HG02981 (cell line): Measurements from ENCODE around the gene LRRC75B.
"Not testable (repeated sequence)": the region's sequence is repeated elsewhere in the genome, so short reads cannot be mapped to it uniquely, and the experiment has no call there.

ENCODE experiments used
- ATAC-seq: cut with Tn5 transposase; IDR thresholded peaks from one replicate; pipeline ENCODE4 v1.9.1; 2021; ENCODE audit warnings: mild to moderate bottlenecking, moderate library complexity; ENCODE audit not compliant: unreplicated experiment

LRRC75B gene, protein sequence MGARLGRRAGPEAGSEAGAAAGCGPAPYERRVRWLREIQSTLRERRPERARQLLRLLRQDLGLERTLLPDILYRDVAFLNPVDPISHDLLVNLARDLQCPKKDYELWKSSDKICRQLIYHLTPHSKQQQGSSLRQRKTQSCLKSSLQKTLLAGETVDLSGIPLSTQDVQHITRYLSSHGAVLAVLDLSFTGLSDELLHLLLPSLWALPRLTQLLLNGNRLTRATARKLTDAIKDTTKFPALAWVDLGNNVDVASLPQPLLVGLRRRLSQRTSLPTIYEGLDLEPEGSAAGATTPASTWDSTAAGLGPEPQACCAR

DNA sequence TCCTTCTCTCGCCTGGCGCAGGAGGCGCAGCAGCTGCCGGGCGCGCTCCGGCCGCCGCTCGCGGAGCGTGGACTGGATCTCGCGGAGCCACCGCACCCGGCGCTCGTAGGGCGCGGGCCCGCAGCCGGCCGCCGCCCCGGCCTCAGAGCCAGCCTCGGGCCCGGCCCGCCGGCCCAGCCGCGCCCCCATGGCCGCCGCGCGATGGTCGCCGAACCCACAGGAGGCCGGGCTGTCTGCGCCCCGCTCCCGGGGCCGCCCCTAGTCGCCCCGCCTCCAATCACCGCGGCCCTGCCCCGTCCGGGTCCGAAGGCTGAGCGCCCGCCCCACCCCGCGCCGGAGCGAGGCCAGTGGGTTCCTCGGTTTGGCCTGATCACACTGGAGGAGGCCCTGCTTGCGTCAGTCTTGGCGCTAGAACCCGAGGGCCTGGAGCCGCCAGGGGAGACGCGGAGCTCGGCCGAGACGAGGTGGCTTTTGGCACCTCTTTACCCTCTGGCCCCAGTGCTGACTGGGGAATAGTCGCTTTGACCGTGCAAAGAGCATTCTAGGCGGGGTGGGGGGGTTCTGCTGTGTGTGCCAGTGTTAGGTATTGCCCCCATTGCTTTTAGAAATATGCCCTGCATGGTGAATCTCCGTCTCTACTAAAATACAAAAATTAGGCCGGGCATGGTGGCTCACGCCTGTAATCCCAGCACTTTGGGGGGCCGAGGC, at the start of gene LRRC75B:
LRRC75B (minus strand) TSS at position 223 of the 708 bp plus-strand sequence; CDS start at position 189, 34 bp downstream.
- peak; percentile 65 for ATAC-seq

GRCh38 chr22:24642307-24642706, 49.4 kb upstream of the LRRC75B start:
- ATAC-seq = not testable (repeated sequence)

DNA sequence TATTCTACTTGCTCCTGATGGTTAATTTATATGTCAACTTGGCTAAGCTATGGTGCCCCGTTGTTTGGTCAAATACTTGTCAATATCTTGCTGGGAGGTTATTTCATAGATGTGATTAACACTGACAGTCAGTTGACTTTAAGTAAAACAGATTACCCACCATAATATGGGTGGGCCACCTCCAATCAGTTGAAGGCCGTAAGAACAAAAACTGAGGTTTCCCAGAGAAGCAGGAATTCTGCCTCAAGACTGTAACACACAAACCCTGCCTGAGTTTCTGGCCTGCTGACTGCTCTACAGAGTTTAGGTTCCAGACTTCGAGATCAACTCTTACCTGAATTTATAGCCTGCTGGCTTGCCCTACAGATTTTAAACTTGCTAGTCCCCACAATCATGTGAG, 43.6 kb upstream of the LRRC75B start:
- not testable (repeated sequence) for ATAC-seq

DNA sequence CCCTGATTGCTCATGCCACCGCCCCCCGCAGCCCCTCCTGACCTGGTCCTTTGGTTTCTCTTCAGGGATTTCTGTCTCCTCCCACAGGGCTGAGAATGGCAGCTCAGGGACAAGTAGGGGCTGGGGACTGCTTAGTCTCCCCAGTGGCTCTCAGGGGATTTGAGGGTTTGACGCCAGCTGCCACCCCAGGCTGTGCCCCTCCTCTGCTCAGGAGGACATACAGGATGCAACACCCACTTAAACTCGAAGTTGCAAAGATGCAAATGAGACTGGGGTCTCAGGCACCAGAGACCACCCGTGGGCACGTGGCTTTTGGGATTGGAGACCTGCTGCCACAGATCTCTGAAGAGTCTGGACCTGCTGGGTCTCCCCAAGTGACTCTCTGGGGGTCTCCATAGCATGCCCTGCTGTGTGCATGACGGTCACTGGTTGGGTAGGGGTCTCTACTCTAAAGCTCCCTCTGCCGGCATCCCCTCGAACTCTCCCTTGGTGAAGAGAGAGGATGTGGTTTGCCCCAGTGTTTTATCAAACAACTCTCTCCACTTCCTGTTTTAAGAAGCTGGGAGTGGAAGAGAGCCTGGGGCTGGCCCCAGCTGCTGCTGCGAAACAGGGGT, 42.0 kb upstream of the LRRC75B start:
- not testable (repeated sequence) for ATAC-seq

- ATAC-seq = not testable (repeated sequence)
Measured at GRCh38 chr22:24633231-24634023, 40.6 kb upstream of the LRRC75B start.

DNA sequence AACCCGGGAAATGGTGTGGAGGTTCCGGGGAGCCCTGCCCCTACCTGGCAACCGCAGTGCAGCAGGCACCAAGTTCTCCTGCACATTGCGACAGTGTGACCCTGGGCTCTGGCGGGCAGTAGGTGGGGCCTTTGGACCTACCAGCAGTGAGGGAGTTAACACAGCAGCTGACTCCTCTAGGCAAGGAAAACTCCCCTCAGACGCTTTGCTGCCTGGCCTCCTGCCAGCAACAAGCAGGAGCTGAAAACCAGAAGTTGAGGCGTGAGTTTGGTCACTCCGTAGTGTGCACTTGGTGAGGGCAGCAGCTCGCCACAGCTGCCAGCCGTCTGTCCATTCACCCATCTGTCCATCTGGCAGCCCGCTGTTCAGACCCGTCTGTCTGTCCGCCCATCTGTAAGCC, 39.8 kb upstream of the LRRC75B start:
- not testable (repeated sequence) for ATAC-seq

GRCh38 chr22:24631430-24632122, 38.7 kb upstream of the LRRC75B start:
- not testable (repeated sequence) for ATAC-seq

DNA sequence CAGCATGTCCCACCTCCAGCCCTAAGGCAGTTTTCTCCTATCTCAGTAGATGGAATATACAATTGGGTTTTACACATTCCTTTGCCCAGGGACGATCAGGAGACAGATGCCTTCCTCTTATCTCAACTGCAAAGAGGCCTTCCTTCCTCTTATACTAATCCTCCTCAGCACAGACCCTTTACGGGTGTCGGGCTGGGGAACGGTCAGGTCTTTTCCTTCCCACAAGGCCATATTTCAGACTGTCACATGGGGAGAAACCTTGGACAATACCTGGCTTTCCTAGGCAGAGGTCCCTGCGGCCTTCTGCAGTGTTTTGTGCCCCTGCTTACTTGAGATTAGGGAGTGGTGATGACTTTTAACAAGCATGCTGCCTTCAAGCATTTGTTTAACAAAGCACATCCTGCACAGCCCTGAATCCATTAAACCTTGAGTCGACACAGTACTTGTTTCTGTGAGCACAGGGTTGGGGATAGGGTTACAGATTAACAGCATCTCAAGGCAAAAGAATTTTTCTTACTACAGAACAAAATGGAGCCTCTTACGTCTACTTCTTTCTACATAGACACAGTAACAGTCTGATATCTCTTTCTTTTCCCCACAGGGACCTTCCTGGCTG, 38.0 kb upstream of the LRRC75B start:
- ATAC-seq = not testable (repeated sequence)

- not testable (repeated sequence) for ATAC-seq
Measured at GRCh38 chr22:24629069-24629468, 36.2 kb upstream of the LRRC75B start.

DNA sequence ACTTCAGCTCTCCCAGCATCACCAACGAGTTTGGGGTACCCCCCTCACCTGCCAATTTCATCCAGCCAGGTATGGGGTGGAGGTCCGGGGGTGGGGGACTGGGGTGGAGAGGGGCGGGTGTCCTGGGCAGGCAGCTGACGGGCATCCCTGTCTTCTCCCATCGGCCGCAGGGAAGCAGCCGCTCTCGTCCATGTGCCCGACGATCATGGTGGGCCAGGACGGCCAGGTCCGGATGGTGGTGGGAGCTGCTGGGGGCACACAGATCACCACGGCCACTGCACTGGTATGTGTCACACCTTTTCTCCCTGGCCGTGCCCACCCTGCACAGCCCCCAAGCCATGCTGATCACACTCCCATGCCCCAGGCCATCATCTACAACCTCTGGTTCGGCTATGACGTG, 35.0 kb upstream of the LRRC75B start:
- ATAC-seq = not testable (repeated sequence)

DNA sequence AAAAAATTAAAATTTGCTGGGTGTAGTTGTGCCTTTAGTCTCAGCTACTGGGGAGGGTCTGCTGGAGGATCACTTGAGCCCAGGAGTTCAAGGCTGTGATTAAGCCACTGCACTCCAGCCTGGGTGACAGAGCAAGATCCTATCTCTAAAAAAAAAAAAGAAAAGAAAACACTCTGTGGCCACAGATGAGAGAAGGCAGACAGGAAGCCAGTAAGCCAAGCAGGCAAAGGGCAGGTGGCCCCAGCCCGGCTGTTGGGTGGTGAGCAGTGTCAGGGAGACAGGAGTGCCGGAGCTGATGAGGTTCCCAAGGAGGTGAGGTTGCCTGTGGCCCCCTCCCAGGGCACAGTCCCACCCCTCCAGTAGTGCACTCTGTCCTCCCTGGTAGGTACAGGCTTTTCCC, 29.7 kb upstream of the LRRC75B start:
- not testable (repeated sequence) for ATAC-seq

DNA sequence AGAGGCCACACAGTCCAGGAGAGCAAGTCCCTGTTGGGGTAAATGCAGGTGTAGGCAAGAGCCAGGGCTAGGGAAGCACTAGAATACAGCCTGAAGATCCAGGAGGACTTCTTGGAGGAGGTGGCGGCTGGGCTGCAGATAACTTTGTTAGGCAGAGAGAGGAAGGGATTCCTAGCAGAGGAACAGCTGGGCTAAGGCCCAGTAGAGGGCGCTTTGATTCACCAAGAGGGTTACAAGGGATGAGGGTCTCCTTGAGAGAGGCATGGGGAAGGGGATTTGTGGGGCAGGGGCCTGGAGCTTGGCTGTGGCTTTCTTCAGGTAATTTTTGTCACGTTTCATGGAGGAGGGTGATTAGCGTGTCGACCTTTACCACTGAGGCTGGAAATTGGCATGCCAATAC, 28.4 kb upstream of the LRRC75B start:
- not testable (repeated sequence) for ATAC-seq

GRCh38 chr22:24614794-24615193, 21.9 kb upstream of the LRRC75B start:
- ATAC-seq = not testable (repeated sequence)

- not testable (repeated sequence) for ATAC-seq
Measured at GRCh38 chr22:24609888-24610287, 17.0 kb upstream of the LRRC75B start.

DNA sequence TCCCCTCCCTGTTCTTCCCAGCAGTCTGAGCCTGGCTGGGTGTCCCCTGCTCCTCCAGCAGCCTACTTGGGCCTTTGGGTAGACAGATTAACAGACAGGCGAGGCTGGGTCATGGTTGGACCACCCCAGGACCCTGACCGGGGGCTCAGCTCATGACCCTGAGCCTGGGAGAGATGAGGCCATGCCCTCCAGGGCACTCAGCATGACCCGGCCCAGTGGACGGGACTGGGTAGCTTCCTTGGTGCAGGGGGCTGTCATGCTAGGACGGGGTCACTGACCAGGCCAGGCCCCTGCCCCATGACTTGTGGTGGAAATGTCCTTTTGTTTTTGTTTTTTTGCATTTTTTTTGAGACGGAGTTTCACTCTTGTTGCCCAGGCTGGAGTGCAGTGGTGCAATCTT, 15.5 kb upstream of the LRRC75B start:
- ATAC-seq = not testable (repeated sequence)

- ATAC-seq = not testable (repeated sequence)
Measured at GRCh38 chr22:24607429-24607983, 14.6 kb upstream of the LRRC75B start.

DNA sequence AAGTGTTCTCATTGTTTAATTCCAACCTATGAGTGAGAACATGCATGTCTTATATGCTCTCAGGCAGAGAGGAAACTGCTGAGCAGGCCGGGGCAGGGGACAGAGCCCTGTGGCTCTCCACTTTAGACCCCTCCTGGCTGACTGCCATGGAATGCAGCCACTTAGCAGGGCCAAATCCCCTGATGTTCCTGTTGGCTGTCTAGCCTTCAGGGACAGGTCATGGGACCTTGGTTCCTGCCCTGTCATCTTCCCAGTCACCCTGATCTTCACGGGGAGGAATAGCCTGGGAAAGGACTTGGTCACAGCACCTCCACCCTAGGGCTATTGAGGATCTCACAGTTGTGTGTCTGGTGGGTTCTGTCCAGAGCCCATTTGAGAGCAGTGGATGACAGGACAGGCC, 13.5 kb upstream of the LRRC75B start:
- not testable (repeated sequence) for ATAC-seq

GRCh38 chr22:24603770-24604629, 11.1 kb upstream of the LRRC75B start:
- ATAC-seq = not testable (repeated sequence)
